Kidney (tissue), 14 donors: ENCODE measurements around the gene HAUS6. TPM values are rescaled to one million over a fixed set of nuclear protein-coding genes. Genes with fewer than 3 reads are reported as not detected.
"Not testable (repeated sequence)": the region's sequence is repeated elsewhere in the genome, so short reads cannot be mapped to it uniquely, and the experiment has no call there.

ENCODE experiments used
- DNase-seq, 5 donors: peaks; one replicate each; pipeline ENCODE4 v3.0.0-alpha.2; 2013 to 2020
- FAIRE-seq: peaks from 2 replicates; lab custom pipeline; 2012; peaks lifted over from hg19 to GRCh38; lab: Jason Lieb, UNC
- H3K27ac ChIP-seq, 2 donors: one replicate each; pipeline ENCODE4 v1.7.0; 2013; ENCODE audit warnings: low read depth in 2 of 2, low read length in 2 of 2, inconsistent platforms in 1 of 2
- H3K27me3 ChIP-seq: one replicate; pipeline ENCODE4 v1.7.1; 2013; ENCODE audit warnings: low read length, inconsistent platforms; ENCODE audit not compliant: control insufficient read depth, insufficient read depth
- H3K36me3 ChIP-seq, 3 donors: one replicate each; pipeline versions ENCODE4 v1.7.0 to v1.7.1; 2013; ENCODE audit warnings: low read length in 3 of 3, control low read depth in 1 of 3, inconsistent platforms in 1 of 3; ENCODE audit not compliant: insufficient read depth in 3 of 3, control insufficient read depth in 2 of 3
- H3K4me1 ChIP-seq, 3 donors: one replicate each; pipeline versions ENCODE4 v1.7.0 to v1.7.1; 2013; ENCODE audit warnings: low read length in 3 of 3, inconsistent platforms in 1 of 3, low read depth in 1 of 3; ENCODE audit not compliant: control insufficient read depth in 2 of 3, insufficient read depth in 2 of 3
- H3K4me3 ChIP-seq, 3 donors: one replicate each; pipeline versions ENCODE4 v1.7.0 to v1.8.1; 2013; ENCODE audit warnings: low read length in 3 of 3, control low read depth in 1 of 3, inconsistent platforms in 1 of 3
- H3K9ac ChIP-seq, 3 donors: one replicate each; pipeline versions ENCODE4 v1.7.0 to v1.7.1; 2013; ENCODE audit warnings: low read length in 3 of 3, control low read depth in 1 of 3, inconsistent platforms in 1 of 3
- H3K9me3 ChIP-seq, 3 donors: one replicate each; pipeline versions ENCODE4 v1.7.0 to v1.7.1; 2013; ENCODE audit warnings: low read length in 3 of 3, control low read depth in 1 of 3, inconsistent platforms in 1 of 3; ENCODE audit not compliant: control insufficient read depth in 2 of 3, insufficient read depth in 1 of 3
- CTCF ChIP-seq: IDR thresholded peaks from 3 replicates; pipeline ENCODE4 v1.5.1; 2012; ENCODE audit warnings: mild to moderate bottlenecking, moderate library complexity, borderline replicate concordance; ENCODE audit not compliant: insufficient read depth; ENCODE audit errors: extremely low read depth
- intact Hi-C: fragments of 100-400 bp; cut with DNase I; formaldehyde crosslinking; loops from one replicate; pipeline ENCODE4 v1.11.1; 2022
- polyA plus RNA-seq: library from polyadenylated mRNA; stranded (reverse); fragments of 350-450 nt; fragmentation: Illumina TruSeq; extraction: RNeasy Lipid Tissue Mini Kit (QIAGEN cat#74804); gene quantifications from one replicate; pipeline ENCODE4 v1.2.3, GENCODE V29; 2014; ENCODE audit warnings: low read depth, low replicate concordance; ENCODE audit not compliant: insufficient read depth
- total RNA-seq: library from RNA; stranded (reverse); fragmentation: NEBNext Ultra II Directional; extraction: Animal tissue kit (Norgen Biotek cat#: 25700); gene quantifications from one replicate; pipeline ENCODE4 v1.2.1, GENCODE V29; 2021
- donor health status: control.
- donor health status: control.
- donor health status: control.
- donor health status: control.
- donor health status: control.
- donor health status: DM: yes; HTN: yes; CAD: no.
- donor health status: Normal renal cell carcinoma (clear cell type).

Gene HAUS6
- total and polyA plus RNA-seq, 2 donors from 2014 or later = 1.9 to 7.8 TPM

DNA sequence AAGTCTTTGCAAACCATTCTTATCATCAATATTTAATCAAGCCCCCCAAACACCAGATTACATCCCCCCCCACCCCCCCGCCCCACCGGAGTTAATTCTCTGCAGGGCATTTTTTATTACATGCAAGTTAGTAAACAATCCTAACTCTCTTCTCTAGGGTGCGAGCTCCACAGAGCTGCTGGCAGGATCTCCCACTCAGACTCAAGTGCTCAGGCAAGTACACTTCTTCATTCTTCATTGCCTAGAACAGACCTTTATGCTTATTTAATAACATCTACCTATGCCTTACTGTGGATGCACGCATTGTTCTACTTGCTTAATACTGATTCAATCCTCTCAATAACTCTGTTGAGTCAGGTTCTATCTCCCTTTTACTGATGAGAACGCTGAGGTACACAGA lies 79.6 kb downstream of the HAUS6 start:
- no peak overlapping the region for H3K9ac ChIP-seq
- no peaks in the 10 kb centered on the region for H3K36me3 ChIP-seq
- no peaks in the 10 kb centered on the region for H3K9me3 ChIP-seq
- intact Hi-C loops = loop anchor here (10.0 kb wide), 1 partner anchor 768 kb away; no protein-coding TSS in a partner anchor
- no peak for DNase-seq
- no peak overlapping the region for H3K27ac ChIP-seq
- no peaks in the 10 kb centered on the region for H3K27me3 ChIP-seq
- FAIRE-seq = no peak
- H3K4me1 ChIP-seq = no peaks in the 10 kb centered on the region
- no peak overlapping the region for H3K4me3 ChIP-seq
- no peak for TF ChIP-seq CTCF

GRCh38 chr9:19022206-19022605 lies 80.5 kb downstream of the HAUS6 start:
- H3K4me3 ChIP-seq = no peak overlapping the region
- no peak for DNase-seq
- no peaks in the 10 kb centered on the region for H3K36me3 ChIP-seq
- TF ChIP-seq CTCF = no peak
- no peaks in the 10 kb centered on the region for H3K4me1 ChIP-seq
- no peaks in the 10 kb centered on the region for H3K27me3 ChIP-seq
- intact Hi-C loops = loop anchor here (10.0 kb wide), 1 partner anchor 767 kb away; no protein-coding TSS in a partner anchor
- H3K9ac ChIP-seq = no peak overlapping the region
- FAIRE-seq = no peak
- no peaks in the 10 kb centered on the region for H3K9me3 ChIP-seq
- no peak overlapping the region for H3K27ac ChIP-seq

DNA sequence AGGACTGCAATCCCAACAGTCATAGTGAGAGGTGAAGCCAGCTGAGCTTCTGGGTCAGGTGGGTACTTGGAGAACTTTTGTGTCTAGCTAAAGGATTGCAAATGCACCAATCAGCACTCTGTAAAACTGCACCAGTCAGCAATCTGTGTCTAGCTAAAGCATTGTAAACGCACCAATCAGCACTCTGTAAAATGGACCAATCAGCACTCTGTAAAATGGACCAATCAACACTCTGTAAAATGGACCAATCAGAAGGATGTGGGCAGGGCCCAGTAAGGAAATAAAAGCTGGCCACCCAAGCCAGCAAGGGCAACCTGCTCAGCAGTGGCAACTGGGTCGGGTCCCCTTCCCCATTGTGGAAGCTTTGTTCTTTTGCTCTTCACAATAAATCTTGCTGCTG lies 81.1 kb downstream of the HAUS6 start:
- FAIRE-seq, H3K27ac ChIP-seq, H3K27me3 ChIP-seq, H3K4me3 ChIP-seq, H3K36me3 ChIP-seq, H3K9me3 ChIP-seq, H3K9ac ChIP-seq, H3K4me1 ChIP-seq, DNase-seq: not testable (repeated sequence)
- intact Hi-C loops = loop anchor here (10.0 kb wide), 1 partner anchor 767 kb away; no protein-coding TSS in a partner anchor

GRCh38 chr9:19020886-19021455 lies 81.7 kb downstream of the HAUS6 start:
- Histone ChIP-seq H3K4me1 (no peaks in the 10 kb centered on the region), H3K27ac (no peak overlapping the region), H3K4me3 (no peak overlapping the region), H3K27me3 (no peaks in the 10 kb centered on the region), H3K36me3 (no peaks in the 10 kb centered on the region), H3K9me3 (no peaks in the 10 kb centered on the region), H3K9ac (no peak overlapping the region)
- no peak for FAIRE-seq
- no peak for DNase-seq
- intact Hi-C loops = loop anchor here (10.0 kb wide), 1 partner anchor 766 kb away; no protein-coding TSS in a partner anchor
- no peak for TF ChIP-seq CTCF
